HepG2 (cell line): ENCODE measurements around the gene SLC6A16. TPM values are rescaled to one million over a fixed set of nuclear protein-coding genes. Genes with fewer than 3 reads are reported as not detected.
"Not testable (repeated sequence)": the region's sequence is repeated elsewhere in the genome, so short reads cannot be mapped to it uniquely, and the experiment has no call there.

ENCODE experiments used
- ATAC-seq: fragments of 200-7000 bp; cut with Tn5 transposase; 3 replicates; pipeline ENCODE4 v1.9.1; 2020; ENCODE audit warnings: mild to moderate bottlenecking, moderate library complexity
- BruUV-seq: library from RNA; stranded (reverse); fragments of 400-500 nt; replicated peaks from 2 replicates; lab custom pipeline; 2021; lab: Mats Ljungman, UMichigan
- CTCF ChIA-PET: fragments of 300-600 bp; formaldehyde crosslinking; extraction: SDS; loops from one replicate; lab custom pipeline; 2021; ENCODE audit warnings: low total read pairs, inconsistent platforms, low intra/inter-chr PET ratio; lab: Yijun Ruan, JAX
- POLR2A ChIA-PET: fragments of 350-600 bp; sonication (Branson Sonifier 250); formaldehyde crosslinking; loops from one replicate; lab custom pipeline; 2020; ENCODE audit warnings: antibody characterized with exemption, inconsistent platforms; lab: Yijun Ruan, JAX
- DNase-seq: peaks from one replicate; pipeline ENCODE4 v3.0.0-alpha.2; 2015; ENCODE audit warnings: low spot score
- FAIRE-seq: peaks from 3 replicates; lab custom pipeline; 2011; peaks lifted over from hg19 to GRCh38; lab: Jason Lieb, UNC
- H2AFZ ChIP-seq: one replicate; pipeline ENCODE4 v1.6.1; 2011; ENCODE audit warnings: low read length, inconsistent platforms
- H3K27ac ChIP-seq: fragments of 300-600 bp; 3 replicates; pipeline ENCODE4 v1.8.0; 2011; ENCODE audit warnings: mixed run types, mild to moderate bottlenecking, mixed read lengths, low read length, inconsistent platforms; ENCODE audit not compliant: insufficient read depth; ENCODE audit errors: extremely low read length
- H3K27me3 ChIP-seq, 2 experiments: fragments of 200-600 bp in 1 of 2; 2 replicates in 1 of 2; 3 replicates in 1 of 2; pipeline versions ENCODE4 v1.6.0 to v1.8.0; 2011; ENCODE audit warnings: low read length in 2 of 2, mild to moderate bottlenecking in 2 of 2, moderate library complexity in 2 of 2, inconsistent platforms in 1 of 2; ENCODE audit not compliant: insufficient read depth in 2 of 2, control insufficient read depth in 1 of 2
- H3K36me3 ChIP-seq, 2 experiments: fragments of 200-600 bp in 1 of 2; replicated peaks in 1 of 2; 2 replicates in 1 of 2; 3 replicates in 1 of 2; pipeline versions ENCODE4 v1.5.1 to v1.8.0; 2011; ENCODE audit warnings: low read length in 2 of 2, inconsistent platforms in 1 of 2; ENCODE audit not compliant: insufficient read depth in 2 of 2, control insufficient read depth in 1 of 2
- H3K4me1 ChIP-seq: 2 replicates; pipeline ENCODE4 v1.5.1; 2012; ENCODE audit warnings: low read length, inconsistent platforms; ENCODE audit not compliant: insufficient read depth
- H3K4me2 ChIP-seq: 2 replicates; pipeline ENCODE4 v1.6.0; 2011; ENCODE audit warnings: low read depth, low read length, inconsistent platforms
- H3K4me3 ChIP-seq, 3 experiments: fragments of 200-600 bp in 1 of 3; sonication (generic), shearing (Covaris generic) in 1 of 3; replicated peaks in 1 of 3; 2 replicates each; pipeline ENCODE4 v1.5.1; 2011 to 2016; ENCODE audit warnings: low read length in 3 of 3, inconsistent platforms in 2 of 3, low read depth in 2 of 3, mild to moderate bottlenecking in 2 of 3, control low read depth in 1 of 3, mixed read lengths in 1 of 3; ENCODE audit not compliant: insufficient read depth in 1 of 3
- H3K79me2 ChIP-seq: one replicate; pipeline ENCODE4 v1.6.1; 2011; ENCODE audit warnings: low read length, inconsistent platforms; ENCODE audit not compliant: insufficient read depth
- H3K9ac ChIP-seq: 2 replicates; pipeline ENCODE4 v1.6.0; 2011; ENCODE audit warnings: mild to moderate bottlenecking, low read depth, low read length, inconsistent platforms; ENCODE audit not compliant: insufficient read depth
- H3K9me3 ChIP-seq: 2 replicates; pipeline ENCODE4 v1.5.1; 2012; ENCODE audit warnings: mild to moderate bottlenecking, low read length
- H4K20me1 ChIP-seq: 2 replicates; pipeline ENCODE4 v1.6.0; 2011; ENCODE audit warnings: inconsistent platforms, mild to moderate bottlenecking, low read length, moderate library complexity; ENCODE audit not compliant: insufficient read depth
- GABPB1 ChIP-seq: IDR thresholded peaks from 2 replicates; pipeline ENCODE4 v1.6.1; 2016; ENCODE audit warnings: mild to moderate bottlenecking, missing genetic modification reagents, moderate library complexity, missing compliant biosample characterization
- NFIB ChIP-seq: sonication (generic); formaldehyde crosslinking; IDR thresholded peaks from 2 replicates; pipeline ENCODE4 v1.9.0; 2021; ENCODE audit warnings: missing genetic modification reagents, mild to moderate bottlenecking, borderline replicate concordance
- RAD21 ChIP-seq: fragments of 450-650 bp; formaldehyde crosslinking; IDR thresholded peaks from 2 replicates; pipeline ENCODE4 v1.5.0; 2020; ENCODE audit warnings: mild to moderate bottlenecking
- XRCC5 ChIP-seq: fragments of 200-400 bp; formaldehyde crosslinking; optimal IDR thresholded peaks from 2 replicates; pipeline ENCODE3; 2017; ENCODE audit warnings: mild to moderate bottlenecking, low read length
- ZNF331 ChIP-seq: sonication (generic); formaldehyde crosslinking; IDR thresholded peaks from 2 replicates; pipeline ENCODE4 v1.4.0; 2020; ENCODE audit warnings: missing genetic modification reagents
- ZNF605 ChIP-seq: sonication (generic); formaldehyde crosslinking; IDR thresholded peaks from 2 replicates; pipeline ENCODE4 v1.8.0; 2022; ENCODE audit warnings: mild to moderate bottlenecking, missing genetic modification reagents
- WGBS: methylation state at CpG from one replicate; pipeline ENCODE4 v1.1.6; 2017; ENCODE audit warnings: low lambda C conversion rate; 5-methylcytosine and 5-hydroxymethylcytosine counted together
- in situ Hi-C: cut with HindIII; loops from 2 replicates; pipeline ENCODE4 v1.10.0; 2017; ENCODE audit warnings: low pct_unique_long_range_greater_than_20kb; ENCODE audit not compliant: extremely low pct_ligation_motif_present
- intact Hi-C: fragments of 100-400 bp; cut with micrococcal nuclease; formaldehyde crosslinking; loops from one replicate; pipeline ENCODE4 v1.10.0; 2022; ENCODE audit not compliant: unreplicated experiment
- polyA plus RNA-seq, 8 experiments: library from polyadenylated mRNA; depleted of rRNA in 3 of 8; stranded (reverse) in 7 of 8; unstranded in 1 of 8; fragments of >200 nt; fragmentation: Illumina TruSeq in 4 of 8; extraction: Trizol in 4 of 8; gene quantifications; 2 replicates each; pipeline versions ENCODE4 v1.2.1 to v1.2.3, GENCODE V29; 2011 to 2016; ENCODE audit warnings: low read depth in 4 of 8, missing spikeins in 1 of 8, mixed read lengths in 1 of 8; ENCODE audit not compliant: insufficient read depth in 1 of 8
- total RNA-seq, 5 experiments: library from RNA; depleted of rRNA; stranded (reverse); fragments of >200 nt; fragmentation: Illumina TruSeq; extraction: Trizol; gene quantifications; 2 replicates each; pipeline ENCODE4 v1.2.3, GENCODE V29; 2016; ENCODE audit warnings: low read depth in 1 of 5
- TF ChIP-seq, protein P1 (sequence below): sonication (generic); formaldehyde crosslinking; IDR thresholded peaks from 2 replicates; pipeline ENCODE4 v1.5.0; 2020; ENCODE audit warnings: missing genetic modification reagents, mild to moderate bottlenecking, borderline replicate concordance

Gene SLC6A16
- total and polyA plus RNA-seq, 2 of the 13 experiments (the other 11 are each of a cell fraction or from before 2014, with no cell fraction given) = 0.07 to 0.18 TPM

DNA sequence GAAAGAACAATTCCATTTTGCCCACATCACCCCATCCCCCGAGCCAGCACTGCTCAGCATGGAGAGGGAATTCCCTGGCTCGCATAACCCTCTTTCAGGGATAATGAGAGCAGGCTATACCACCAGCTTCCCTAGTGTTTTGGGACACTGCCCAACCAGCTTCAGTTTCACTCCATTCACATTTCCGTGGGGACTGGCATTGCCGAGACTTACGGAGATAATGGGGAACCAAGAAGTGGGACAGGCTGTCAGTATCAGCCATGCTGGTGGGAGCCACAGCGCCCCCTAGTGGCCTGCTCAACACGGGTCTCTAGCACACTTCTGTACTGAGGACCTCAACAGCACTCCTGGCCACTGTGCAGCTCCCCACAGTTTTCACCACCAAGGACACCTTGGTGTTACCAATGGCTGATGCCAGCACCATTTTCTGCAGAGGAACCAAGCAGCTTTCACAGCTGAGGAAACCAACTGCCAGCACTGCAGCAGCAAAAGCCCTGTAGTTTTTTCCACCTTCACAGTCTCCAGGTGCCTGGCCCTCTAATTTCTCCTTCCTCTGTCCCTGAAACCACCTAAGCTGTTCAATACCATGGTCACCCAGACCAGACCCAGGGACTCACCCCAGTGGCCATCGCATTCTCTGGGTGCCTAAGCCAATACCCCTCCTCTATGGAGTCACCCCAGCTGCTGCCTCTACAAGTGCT is 23.7 kb downstream of the SLC6A16 start (continued):
- TF ChIP-seq, protein P1, sequence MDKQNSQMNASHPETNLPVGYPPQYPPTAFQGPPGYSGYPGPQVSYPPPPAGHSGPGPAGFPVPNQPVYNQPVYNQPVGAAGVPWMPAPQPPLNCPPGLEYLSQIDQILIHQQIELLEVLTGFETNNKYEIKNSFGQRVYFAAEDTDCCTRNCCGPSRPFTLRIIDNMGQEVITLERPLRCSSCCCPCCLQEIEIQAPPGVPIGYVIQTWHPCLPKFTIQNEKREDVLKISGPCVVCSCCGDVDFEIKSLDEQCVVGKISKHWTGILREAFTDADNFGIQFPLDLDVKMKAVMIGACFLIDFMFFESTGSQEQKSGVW = no peak
- TF ChIP-seq RAD21 (CRISPR knock-in tag) = 0 out of 2 replicates have a peak, but pooled peaks have one; percentile 36
- TF ChIP-seq GABPB1 (CRISPR knock-in tag) = no peak
- no peak for TF ChIP-seq ZNF605 (CRISPR knock-in tag)
- no peak for TF ChIP-seq NFIB (CRISPR knock-in tag)
- peak; percentile 55 for TF ChIP-seq XRCC5
- TF ChIP-seq ZNF331 (CRISPR knock-in tag) = peak; percentile 25; the same call in 1 of the 2 replicates

DNA sequence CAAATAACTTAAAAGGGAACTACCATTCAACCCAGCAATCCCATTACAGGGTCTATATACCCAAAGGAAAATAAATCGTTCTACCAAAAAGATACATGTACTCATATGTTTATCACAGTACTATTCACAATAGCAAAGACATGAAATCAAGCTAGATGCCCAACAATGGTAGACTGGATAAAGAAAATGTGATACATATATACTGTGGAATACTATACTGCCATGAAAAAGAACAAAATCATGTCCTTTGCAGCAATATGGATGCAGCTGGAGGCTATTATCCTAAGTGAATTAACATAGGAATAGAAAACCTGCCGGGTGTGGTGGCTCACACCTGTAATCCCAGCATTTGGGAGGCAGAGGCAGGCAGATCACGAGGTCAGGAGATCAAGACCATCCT is 26.3 kb downstream of the SLC6A16 start:
- CTCF ChIA-PET, POLR2A ChIA-PET, H3K36me3 ChIP-seq, H3K27me3 ChIP-seq, H3K4me2 ChIP-seq, H3K9ac ChIP-seq, in situ Hi-C loops, H3K79me2 ChIP-seq, H2AFZ ChIP-seq, H3K27ac ChIP-seq, DNase-seq, FAIRE-seq, H3K4me1 ChIP-seq, intact Hi-C loops, H3K4me3 ChIP-seq, H4K20me1 ChIP-seq, BruUV-seq, ATAC-seq, H3K9me3 ChIP-seq: not testable (repeated sequence)
- 21% methylated on average over 3 of the region's 3 CpGs for WGBS
